GM12878 (cell line): ENCODE results near the gene CRTC1. TPM values are rescaled to one million over a fixed set of nuclear protein-coding genes. Genes with fewer than 3 reads are reported as not detected.

Experiments
- ELK1 ChIP-seq: IDR thresholded peaks from 2 replicates; pipeline ENCODE4 v1.6.1; 2012; ENCODE audit warnings: low read depth, low read length, improper control_type of control experiment
- FOXM1 ChIP-seq: IDR thresholded peaks from 2 replicates; pipeline ENCODE4 v1.6.1; 2012; ENCODE audit warnings: low read depth, mild to moderate bottlenecking, inconsistent platforms, low read length, moderate library complexity
- SREBF2 ChIP-seq: IDR thresholded peaks from 2 replicates; pipeline ENCODE4 v1.6.1; 2012; ENCODE audit warnings: mild to moderate bottlenecking, low read length
- ZBTB40 ChIP-seq: fragments of 450-650 bp; IDR thresholded peaks from 2 replicates; pipeline ENCODE4 v1.6.1; 2016; ENCODE audit warnings: mild to moderate bottlenecking, moderate library complexity, borderline replicate concordance
- ZZZ3 ChIP-seq: IDR thresholded peaks from 2 replicates; pipeline ENCODE4 v1.6.1; 2011; ENCODE audit warnings: low read depth; ENCODE audit not compliant: control insufficient read depth, insufficient read length
- polyA plus RNA-seq, 11 experiments: library from polyadenylated mRNA; depleted of rRNA in 4 of 11; unstranded in 6 of 11; stranded (reverse) in 5 of 11; fragments of >200 nt; fragmentation: Nextera tagmentation in 4 of 11; fragmentation: Illumina TruSeq in 1 of 11; extraction: Ambion mirVana in 4 of 11; extraction: Trizol in 1 of 11; gene quantifications; 1 replicate in 1 of 11; 2 replicates in 10 of 11; pipeline versions ENCODE4 v1.2.1 to v1.2.3, GENCODE V29; 2011 to 2016; ENCODE audit warnings: inconsistent platforms in 2 of 11, missing spikeins in 2 of 11, low read depth in 1 of 11
- total RNA-seq, 4 experiments: library from RNA; depleted of rRNA in 3 of 4; stranded (reverse); fragments of >200 nt in 3 of 4; fragmentation: Illumina TruSeq in 1 of 4; extraction: Trizol in 1 of 4; gene quantifications; 2 replicates each; pipeline versions ENCODE4 v1.2.1 to v1.2.3, GENCODE V29; 2013 to 2021
- TF ChIP-seq, protein P1 (sequence below): IDR thresholded peaks from 2 replicates; pipeline ENCODE4 v1.6.1; 2011; ENCODE audit warnings: low read depth, low read length, improper control_type of control experiment, borderline replicate concordance

CRTC1 gene
- total and polyA plus RNA-seq, 10 of the 15 experiments (the other 5 are each of a cell fraction or from before 2014, with no cell fraction given), result 0.02 to 4.6 (median 1.1) TPM; not detected in 1

GRCh38 chr19:18785179-18786124 lies 102.0 kb downstream of the CRTC1 start (continued):
- TF ChIP-seq ELK1 (no peak), FOXM1 (no peak), ZZZ3 (no peak), ZBTB40 (no peak), SREBF2 (no peak)
- TF ChIP-seq, protein P1, sequence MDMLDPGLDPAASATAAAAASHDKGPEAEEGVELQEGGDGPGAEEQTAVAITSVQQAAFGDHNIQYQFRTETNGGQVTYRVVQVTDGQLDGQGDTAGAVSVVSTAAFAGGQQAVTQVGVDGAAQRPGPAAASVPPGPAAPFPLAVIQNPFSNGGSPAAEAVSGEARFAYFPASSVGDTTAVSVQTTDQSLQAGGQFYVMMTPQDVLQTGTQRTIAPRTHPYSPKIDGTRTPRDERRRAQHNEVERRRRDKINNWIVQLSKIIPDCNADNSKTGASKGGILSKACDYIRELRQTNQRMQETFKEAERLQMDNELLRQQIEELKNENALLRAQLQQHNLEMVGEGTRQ, result no peak
